Midbrain (tissue), 1 donor: ENCODE data around the gene CUTA.
"Not testable (repeated sequence)": the region's sequence is repeated elsewhere in the genome, so short reads cannot be mapped to it uniquely, and the experiment has no call there.

ENCODE experiments used
- DNase-seq: peaks from one replicate; lab custom pipeline; 2025; lab: John Stamatoyannopoulos, UW

CUTA gene

GRCh38 chr6:33367715-33368025, 50.2 kb downstream of the CUTA start:
- not testable (repeated sequence) for DNase-seq

DNA sequence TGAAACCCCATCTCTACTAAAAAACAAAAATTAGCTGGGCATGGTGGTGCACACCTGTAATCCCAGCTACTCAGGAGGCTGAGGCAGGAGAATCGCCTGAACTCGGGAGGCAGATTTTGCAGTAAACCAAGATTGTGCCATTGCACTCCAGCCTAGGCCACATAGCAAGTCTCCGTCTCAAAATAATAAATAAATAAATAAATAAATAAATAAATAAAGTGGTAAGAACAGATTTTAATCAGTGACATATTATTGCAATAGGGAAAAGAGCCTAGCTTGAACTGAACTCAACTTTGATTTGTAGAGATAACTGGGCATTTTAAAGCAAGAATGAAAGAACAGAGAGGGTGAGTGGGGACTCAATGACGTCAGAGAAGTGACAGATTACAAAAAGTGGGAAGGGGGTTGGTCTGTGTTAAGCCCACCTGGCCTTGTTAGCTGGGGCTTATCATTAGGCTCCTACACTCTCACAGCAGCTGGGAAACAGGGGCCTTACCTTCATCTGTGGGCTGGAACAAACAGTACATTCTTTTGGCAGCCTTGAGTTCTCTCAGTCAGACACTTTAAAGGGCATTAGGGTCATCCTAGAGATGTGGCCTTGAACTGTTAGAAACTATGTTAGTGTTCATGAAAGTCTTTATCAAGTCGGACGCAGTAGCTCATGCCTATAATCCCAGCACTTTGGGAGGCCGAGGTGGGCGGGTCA, 50.7 kb downstream of the CUTA start:
- DNase-seq = no peak
